Measurements from ENCODE around the gene LSM3. TPM values are rescaled to one million over a fixed set of nuclear protein-coding genes. Genes with fewer than 3 reads are reported as not detected.
A peak's percentile ranks its signal among the peaks of the same experiment; 100 is the strongest.

The LSM3 gene
- total RNA-seq, 1 donor from 2014 or later, result 8.8 TPM

DNA sequence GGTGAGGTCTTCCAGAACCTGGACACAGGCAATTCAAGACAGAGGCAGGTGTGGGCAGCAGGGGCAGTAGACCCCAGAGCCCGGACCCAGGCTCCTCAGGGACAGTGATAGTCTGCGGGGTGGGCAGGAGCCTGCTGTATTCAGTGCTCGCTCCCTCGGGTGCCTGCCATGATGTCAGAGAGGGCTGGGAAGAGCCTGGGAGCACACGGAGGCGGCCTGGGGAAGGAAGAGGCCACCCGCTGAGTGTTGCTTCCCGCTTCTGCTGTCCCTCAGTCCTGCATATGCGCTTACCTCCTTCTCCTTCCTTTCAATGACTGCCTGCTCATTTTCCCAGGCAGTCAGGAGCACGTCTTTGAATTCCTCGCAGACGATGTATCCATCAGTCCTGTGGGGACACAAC, 31.0 kb upstream of the LSM3 start:
- H3K27me3 ChIP-seq, result no peaks in the 10 kb centered on the region
- TF ChIP-seq, protein P1, sequence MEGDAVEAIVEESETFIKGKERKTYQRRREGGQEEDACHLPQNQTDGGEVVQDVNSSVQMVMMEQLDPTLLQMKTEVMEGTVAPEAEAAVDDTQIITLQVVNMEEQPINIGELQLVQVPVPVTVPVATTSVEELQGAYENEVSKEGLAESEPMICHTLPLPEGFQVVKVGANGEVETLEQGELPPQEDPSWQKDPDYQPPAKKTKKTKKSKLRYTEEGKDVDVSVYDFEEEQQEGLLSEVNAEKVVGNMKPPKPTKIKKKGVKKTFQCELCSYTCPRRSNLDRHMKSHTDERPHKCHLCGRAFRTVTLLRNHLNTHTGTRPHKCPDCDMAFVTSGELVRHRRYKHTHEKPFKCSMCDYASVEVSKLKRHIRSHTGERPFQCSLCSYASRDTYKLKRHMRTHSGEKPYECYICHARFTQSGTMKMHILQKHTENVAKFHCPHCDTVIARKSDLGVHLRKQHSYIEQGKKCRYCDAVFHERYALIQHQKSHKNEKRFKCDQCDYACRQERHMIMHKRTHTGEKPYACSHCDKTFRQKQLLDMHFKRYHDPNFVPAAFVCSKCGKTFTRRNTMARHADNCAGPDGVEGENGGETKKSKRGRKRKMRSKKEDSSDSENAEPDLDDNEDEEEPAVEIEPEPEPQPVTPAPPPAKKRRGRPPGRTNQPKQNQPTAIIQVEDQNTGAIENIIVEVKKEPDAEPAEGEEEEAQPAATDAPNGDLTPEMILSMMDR (IDR thresholded peaks at IDR 0.05), result no peak
- DNase-seq, result no peak
- no peaks in the 10 kb centered on the region for H3K9me3 ChIP-seq
- H3K4me3 ChIP-seq, result no peak overlapping the region
- ATAC-seq, result no peak
- H3K36me3 ChIP-seq, result peaks cover 53% of the 10 kb centered on the region
- H3K27ac ChIP-seq, result peak overlapping the region; percentile 96
- intact Hi-C loops (cut with DNase I), result no loop called here
- peaks cover 34% of the 10 kb centered on the region for H3K4me1 ChIP-seq

DNA sequence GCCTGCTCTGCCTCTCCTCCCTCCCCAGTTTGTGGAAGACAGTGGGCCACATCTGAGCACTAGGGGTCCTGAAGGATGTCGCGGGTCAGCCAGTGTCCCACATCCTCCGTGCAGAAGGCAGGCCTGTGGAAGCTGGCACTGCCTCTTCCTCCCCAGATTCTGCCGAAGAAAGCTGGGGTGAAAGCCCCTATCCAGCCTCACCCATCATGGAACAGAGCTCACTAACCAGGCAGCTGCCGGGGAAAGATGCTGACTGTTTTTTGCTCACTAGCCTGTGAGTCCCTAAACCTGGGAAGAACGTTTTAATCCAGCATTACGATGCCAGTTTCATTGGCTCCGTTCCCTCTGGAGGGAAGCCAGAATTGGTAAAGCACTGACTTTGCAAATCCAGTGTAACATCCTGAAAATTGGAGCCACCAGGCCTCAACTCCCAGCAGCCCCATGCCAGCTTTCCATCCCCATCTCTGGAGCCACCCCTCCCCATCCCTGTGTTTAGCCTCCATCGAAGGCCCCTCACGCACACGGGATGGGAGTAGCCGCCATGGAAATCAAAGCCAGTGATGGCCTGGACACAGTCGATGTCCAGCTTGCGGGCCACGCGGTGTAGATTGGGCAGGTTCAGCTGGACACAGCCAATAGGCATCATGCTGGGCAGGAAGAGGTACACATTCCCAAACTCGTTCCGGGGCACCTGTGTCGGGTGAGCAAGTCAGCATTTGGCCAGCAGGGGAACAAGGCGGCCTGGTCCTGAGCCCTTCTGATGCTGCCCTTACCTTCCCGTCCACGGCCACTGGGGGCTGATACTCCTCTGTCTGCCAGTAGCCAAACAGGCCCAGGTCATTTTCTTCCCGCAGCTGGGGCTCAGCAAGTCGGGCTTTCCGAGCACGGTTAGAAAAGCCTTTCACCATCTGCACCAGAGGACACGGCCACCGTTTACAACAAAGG, 30.3 kb upstream of the LSM3 start:
- Histone ChIP-seq H3K4me1 (peaks cover 27% of the 10 kb centered on the region), H3K9me3 (no peaks in the 10 kb centered on the region), H3K36me3 (peaks cover 57% of the 10 kb centered on the region), H3K27ac (peak overlapping the region; percentile 96), H3K27me3 (no peaks in the 10 kb centered on the region), H3K4me3 (no peak overlapping the region)
- intact Hi-C loops (cut with DNase I), result no loop called here
- TF ChIP-seq, protein P1 (IDR thresholded peaks at IDR 0.05), result no peak
- ATAC-seq (no peak), DNase-seq (no peak)

DNA sequence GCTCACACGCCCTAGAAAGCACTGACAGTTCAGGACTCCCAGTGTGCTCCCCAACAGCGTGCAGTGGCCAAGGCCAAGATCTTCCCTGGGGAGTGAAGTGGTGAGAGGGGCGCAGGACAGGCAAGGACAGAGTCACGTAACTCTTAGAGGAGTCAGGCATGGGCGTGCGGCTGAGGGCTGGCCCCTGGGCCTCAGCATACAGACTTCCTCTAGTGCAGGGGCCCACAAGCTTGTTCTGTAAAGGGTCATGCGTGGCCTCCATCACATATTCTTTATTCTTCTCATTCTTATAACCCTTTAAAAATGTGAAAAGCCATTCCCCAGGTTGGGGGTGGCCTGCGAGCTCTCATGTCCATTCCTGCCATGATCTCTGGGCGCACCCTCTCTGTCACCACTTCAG, 28.5 kb upstream of the LSM3 start:
- Histone ChIP-seq H3K4me1 (peaks cover 13% of the 10 kb centered on the region), H3K36me3 (peaks cover 73% of the 10 kb centered on the region), H3K4me3 (no peak overlapping the region), H3K27me3 (no peaks in the 10 kb centered on the region), H3K27ac (no peak overlapping the region), H3K9me3 (no peaks in the 10 kb centered on the region)
- TF ChIP-seq, protein P1 (IDR thresholded peaks at IDR 0.05), result no peak
- ATAC-seq (no peak), DNase-seq (no peak)
- intact Hi-C loops (cut with DNase I), result no loop called here

DNA sequence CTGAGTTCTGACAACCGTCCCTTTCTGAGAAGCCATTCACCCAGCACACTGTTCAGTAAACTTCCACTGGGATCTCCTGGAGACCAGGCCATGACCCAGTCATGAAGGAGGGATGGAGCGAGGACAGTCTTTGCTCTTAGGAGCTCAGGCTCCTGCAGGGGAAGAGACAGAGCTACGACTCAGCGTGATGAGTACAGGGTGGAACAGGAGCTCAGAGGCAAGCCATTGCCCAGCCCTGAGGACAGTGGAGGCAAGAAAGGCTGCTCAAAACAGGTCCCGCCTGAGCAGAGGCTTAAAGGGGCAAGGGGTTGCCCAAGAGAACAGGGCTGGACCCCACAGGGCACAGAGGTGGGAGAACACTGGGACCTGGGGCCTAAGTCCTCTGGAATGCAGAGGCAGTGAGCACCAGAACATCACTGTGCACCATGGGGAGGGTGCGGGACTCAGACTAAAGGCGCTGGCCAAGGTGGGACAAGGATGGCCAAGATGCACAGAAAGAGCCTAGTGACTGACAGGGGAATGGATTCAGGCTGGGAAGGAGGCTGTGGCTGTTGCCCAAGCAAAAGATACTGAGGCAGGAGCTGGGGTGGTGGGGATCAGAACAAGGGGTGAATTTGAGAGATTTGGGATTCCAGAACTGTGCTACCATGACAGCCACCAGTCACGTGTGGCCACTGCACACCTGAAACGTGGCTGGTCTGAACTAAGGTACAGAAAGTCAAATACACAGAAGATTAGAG, 28.0 kb upstream of the LSM3 start:
- no peak for ATAC-seq

DNA sequence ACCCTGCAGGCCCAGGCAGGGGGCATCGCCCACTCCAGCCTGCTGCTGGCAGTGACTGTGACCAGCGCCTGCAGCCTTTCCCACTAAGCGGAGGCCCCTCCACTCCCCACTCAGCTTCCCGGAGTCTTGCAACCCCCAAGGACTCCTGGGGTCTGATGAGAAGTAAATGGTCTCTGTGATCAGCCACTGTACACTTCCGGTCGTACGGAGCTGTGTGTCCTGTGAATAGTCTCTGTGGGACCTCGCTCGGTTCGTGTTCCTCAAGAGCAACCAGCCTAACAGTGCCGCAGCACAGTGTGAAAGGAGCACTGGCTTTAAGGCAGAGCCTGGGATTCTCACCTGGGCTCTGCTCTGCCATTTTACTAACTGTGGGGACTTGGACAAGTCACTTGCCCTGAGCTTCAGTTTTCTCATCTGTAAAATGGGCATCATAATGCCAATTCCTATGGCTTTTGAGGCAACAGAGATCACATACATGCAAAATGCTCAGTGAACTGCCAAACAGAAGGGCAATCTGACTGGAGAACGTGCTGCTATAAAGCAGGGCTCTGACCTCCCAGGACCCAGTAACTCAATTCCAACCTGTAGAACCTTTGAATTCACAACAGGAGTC, 27.0 kb upstream of the LSM3 start:
- Histone ChIP-seq H3K36me3 (peaks cover 72% of the 10 kb centered on the region), H3K4me1 (no peaks in the 10 kb centered on the region), H3K27me3 (no peaks in the 10 kb centered on the region), H3K4me3 (no peak overlapping the region), H3K9me3 (no peaks in the 10 kb centered on the region), H3K27ac (no peak overlapping the region)
- no peak for DNase-seq
- TF ChIP-seq, protein P1 (IDR thresholded peaks at IDR 0.05), result no peak
- ATAC-seq, result no peak
- intact Hi-C loops (cut with DNase I), result no loop called here

More for the DNA sequence above, 28.0 kb upstream of the LSM3 start:
- no peak for DNase-seq
- Histone ChIP-seq H3K36me3 (peaks cover 72% of the 10 kb centered on the region), H3K4me1 (peaks cover 7% of the 10 kb centered on the region), H3K27ac (no peak overlapping the region), H3K9me3 (no peaks in the 10 kb centered on the region), H3K4me3 (no peak overlapping the region), H3K27me3 (no peaks in the 10 kb centered on the region)
- TF ChIP-seq, protein P1 (IDR thresholded peaks at IDR 0.05), result no peak
- intact Hi-C loops (cut with DNase I), result no loop called here

Data from upper lobe of right lung (tissue), 1 donor.